ENCODE results near the gene AMPD1. TPM values are rescaled to one million over a fixed set of nuclear protein-coding genes. Genes with fewer than 3 reads are reported as not detected.

AMPD1 gene
- total RNA-seq: not detected

DNA sequence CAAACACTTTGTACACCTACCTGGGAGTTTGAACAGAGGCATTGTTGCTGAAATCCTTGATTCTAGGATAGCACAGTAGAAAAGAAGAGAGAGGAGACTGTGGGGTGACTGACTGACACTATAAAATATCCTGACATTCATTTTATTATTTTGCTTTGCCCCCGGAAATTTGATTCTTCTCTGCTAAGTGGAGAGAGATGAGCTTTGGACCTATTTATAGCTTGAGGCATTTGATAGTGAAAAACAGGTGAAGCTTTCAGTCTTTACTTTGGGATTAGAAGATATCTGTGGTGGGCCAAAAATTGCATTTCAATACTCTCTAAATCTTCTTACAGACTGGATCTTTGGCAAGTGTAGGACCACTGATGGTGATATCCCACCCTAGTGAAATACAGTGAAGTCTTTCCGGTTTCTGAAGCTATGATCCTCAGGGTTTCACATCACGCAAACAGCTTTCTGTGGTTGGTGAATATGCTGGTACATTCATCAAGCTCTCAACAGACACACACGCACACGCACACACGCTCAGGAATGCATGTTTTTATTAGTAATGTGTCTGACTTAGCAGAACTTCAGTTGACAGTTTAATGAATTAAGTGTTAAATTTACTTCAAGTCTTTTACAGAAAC lies at the start of gene AMPD1:
Gene AMPD1, minus strand, starts transcription at position 117 of the 629 bp plus-strand sequence. Its CDS starts 75 bp downstream, at position 42.
- DNase-seq: no peak
- Histone ChIP-seq H3K9me3 (no peaks in the 10 kb centered on the region), H3K27me3 (no peaks in the 10 kb centered on the region), H3K4me3 (replicated peaks in 1 of 3) (no peak within 1 kb of the TSS), H3K36me3 (no peaks in the 10 kb centered on the region), H3K4me1 (no peaks in the 10 kb centered on the region), H3K27ac (no peak within 1 kb of the TSS)
- intact Hi-C loops (cut with DNase I): no loop called here
- TF ChIP-seq, protein P1, sequence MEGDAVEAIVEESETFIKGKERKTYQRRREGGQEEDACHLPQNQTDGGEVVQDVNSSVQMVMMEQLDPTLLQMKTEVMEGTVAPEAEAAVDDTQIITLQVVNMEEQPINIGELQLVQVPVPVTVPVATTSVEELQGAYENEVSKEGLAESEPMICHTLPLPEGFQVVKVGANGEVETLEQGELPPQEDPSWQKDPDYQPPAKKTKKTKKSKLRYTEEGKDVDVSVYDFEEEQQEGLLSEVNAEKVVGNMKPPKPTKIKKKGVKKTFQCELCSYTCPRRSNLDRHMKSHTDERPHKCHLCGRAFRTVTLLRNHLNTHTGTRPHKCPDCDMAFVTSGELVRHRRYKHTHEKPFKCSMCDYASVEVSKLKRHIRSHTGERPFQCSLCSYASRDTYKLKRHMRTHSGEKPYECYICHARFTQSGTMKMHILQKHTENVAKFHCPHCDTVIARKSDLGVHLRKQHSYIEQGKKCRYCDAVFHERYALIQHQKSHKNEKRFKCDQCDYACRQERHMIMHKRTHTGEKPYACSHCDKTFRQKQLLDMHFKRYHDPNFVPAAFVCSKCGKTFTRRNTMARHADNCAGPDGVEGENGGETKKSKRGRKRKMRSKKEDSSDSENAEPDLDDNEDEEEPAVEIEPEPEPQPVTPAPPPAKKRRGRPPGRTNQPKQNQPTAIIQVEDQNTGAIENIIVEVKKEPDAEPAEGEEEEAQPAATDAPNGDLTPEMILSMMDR (IDR thresholded peaks at IDR 0.05): no peak
- no peak for TF ChIP-seq POLR2A (IDR thresholded peaks at IDR 0.05)
- 67 to 75% methylated on average over 6 of the region's 6 CpGs for WGBS, 2 donors

DNA sequence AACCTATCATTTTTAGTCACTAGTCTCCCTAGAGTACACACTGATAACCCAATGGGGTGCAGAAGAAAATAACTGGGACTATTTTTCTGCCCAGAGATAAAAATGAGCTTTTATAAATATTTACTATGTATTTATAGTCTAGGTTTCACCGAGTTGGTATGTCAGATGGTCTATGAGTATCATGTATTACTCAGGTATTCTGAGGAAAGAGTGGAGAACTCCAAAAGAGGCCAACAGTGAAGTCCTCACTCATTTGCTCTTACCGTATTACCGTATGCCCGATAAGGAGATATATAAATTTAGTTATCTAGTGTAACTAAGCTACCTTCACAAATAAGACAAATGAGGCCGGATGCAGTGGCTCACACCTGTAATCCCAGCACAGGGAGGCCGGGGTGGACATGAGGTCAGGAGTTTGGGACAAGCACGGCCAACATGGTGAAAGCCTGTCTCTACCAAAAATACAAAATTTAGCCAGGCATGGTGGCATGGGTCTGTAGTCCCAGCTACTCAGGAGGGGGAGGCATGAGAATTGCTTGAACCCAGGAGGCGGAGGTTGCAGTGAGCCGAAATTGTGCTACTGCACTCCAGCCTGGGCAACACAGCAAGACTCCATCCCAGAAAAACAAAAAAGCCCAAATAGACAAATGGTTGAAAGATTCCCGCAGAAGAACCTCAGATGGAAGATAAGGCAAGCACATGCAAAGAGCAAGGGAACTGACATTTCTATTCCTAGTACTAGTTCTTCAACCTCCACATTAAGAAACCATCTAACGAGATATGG lies 46.8 kb upstream of the AMPD1 start:
- H3K27me3 ChIP-seq: no peaks in the 10 kb centered on the region
- no peak for TF ChIP-seq POLR2A (IDR thresholded peaks at IDR 0.05)
- TF ChIP-seq, protein P1 (IDR thresholded peaks at IDR 0.05): no peak
- H3K9me3 ChIP-seq: no peaks in the 10 kb centered on the region
- H3K36me3 ChIP-seq: peaks cover 8 to 14% of the 10 kb centered on the region in 2 donors
- intact Hi-C loops (cut with DNase I): no loop called here
- H3K4me1 ChIP-seq: no peaks in the 10 kb centered on the region
- no peak overlapping the region for H3K4me3 ChIP-seq (replicated peaks in 1 of 3)
- WGBS, 2 donors: 96% methylated on average over 11 of the region's 11 CpGs
- no peak for DNase-seq
- H3K27ac ChIP-seq: no peak overlapping the region

DNA sequence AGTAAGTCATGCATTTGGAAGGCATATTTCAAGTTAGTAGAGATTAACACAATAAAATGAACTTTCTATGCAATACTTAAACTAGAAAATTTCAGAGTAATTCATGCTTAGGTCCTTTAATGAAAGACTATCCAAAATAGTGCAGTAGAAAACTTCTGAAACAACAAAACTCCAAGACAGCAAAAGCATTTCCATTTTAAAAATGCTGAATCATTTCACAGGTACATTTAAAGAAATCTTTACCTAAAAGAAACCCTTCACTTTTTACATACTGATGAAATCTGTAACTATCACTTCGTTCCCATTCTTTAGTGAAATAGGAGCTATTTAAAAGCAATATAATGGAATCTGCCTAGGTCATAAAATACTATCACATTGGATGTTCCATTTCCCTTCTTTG lies 45.0 kb upstream of the AMPD1 start:
- H3K27ac ChIP-seq: no peak overlapping the region
- peaks cover 26 to 29% of the 10 kb centered on the region in 2 donors for H3K36me3 ChIP-seq
- H3K27me3 ChIP-seq: no peaks in the 10 kb centered on the region
- no peaks in the 10 kb centered on the region for H3K9me3 ChIP-seq
- intact Hi-C loops (cut with DNase I): no loop called here
- DNase-seq: no peak
- no peak overlapping the region for H3K4me3 ChIP-seq (replicated peaks in 1 of 3)
- TF ChIP-seq, protein P1 (IDR thresholded peaks at IDR 0.05): no peak
- TF ChIP-seq POLR2A (IDR thresholded peaks at IDR 0.05): no peak
- no peaks in the 10 kb centered on the region for H3K4me1 ChIP-seq
- 96 to 99% methylated on average over 1 of the region's 1 CpG for WGBS, 2 donors

DNA sequence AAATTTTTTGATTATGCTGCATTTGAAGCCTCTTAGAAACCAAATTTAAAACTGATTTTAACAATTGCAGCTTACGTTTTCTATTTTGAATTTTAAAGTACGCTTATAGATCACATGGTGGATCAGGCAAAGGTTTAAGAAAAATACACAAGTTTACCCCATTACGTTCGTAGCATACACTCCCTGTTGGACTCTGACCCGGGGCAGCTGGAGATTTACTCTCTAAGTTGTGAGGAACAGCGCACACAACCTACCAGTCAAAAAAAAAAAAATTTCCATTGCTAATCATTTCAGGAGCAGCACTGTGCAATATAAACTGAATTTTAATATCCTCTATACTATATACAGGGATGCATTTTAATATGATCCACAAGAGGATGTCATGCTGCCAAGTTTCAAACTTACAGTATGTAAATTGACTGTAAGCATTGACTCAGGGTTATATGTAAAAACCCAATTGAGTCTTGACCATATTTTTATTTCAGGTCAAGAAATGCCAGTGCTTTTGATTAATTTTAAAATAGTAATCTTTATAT lies 42.0 kb upstream of the AMPD1 start:
- Histone ChIP-seq H3K4me1 (no peaks in the 10 kb centered on the region), H3K27me3 (no peaks in the 10 kb centered on the region), H3K36me3 (peaks cover 55 to 57% of the 10 kb centered on the region in 2 donors), H3K9me3 (no peaks in the 10 kb centered on the region), H3K4me3 (replicated peaks in 1 of 3) (no peak overlapping the region), H3K27ac (no peak overlapping the region)
- TF ChIP-seq, protein P1 (IDR thresholded peaks at IDR 0.05): no peak
- no peak for TF ChIP-seq POLR2A (IDR thresholded peaks at IDR 0.05)
- WGBS, 2 donors: 95 to 96% methylated on average over 6 of the region's 6 CpGs
- intact Hi-C loops (cut with DNase I): no loop called here
- DNase-seq: no peak

DNA sequence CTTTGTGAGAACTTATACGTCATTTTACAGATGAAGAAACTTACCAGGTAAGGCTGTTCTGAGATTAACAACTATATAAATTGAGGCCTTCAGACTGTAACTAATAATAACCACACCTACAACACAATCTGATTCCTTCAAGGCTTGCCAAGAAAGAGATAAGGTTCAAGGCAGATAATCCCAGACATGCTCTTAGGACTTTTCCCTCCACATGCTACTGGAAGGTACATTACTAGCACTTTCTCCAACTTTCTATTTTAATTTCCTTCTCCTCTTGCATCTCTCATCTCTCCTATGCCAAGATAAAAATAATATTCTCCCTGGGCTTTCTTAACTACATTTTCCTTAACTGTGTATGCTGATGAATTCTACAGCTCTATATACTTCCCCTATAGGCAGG lies 40.1 kb upstream of the AMPD1 start:
- Histone ChIP-seq H3K27ac (no peak overlapping the region), H3K36me3 (peaks cover 62 to 70% of the 10 kb centered on the region in 2 donors), H3K4me1 (no peaks in the 10 kb centered on the region), H3K27me3 (no peaks in the 10 kb centered on the region), H3K4me3 (replicated peaks in 1 of 3) (no peak overlapping the region), H3K9me3 (no peaks in the 10 kb centered on the region)
- no peak for DNase-seq
- intact Hi-C loops (cut with DNase I): no loop called here
- 96 to 97% methylated on average over 1 of the region's 1 CpG for WGBS, 2 donors
- TF ChIP-seq POLR2A (IDR thresholded peaks at IDR 0.05): no peak
- TF ChIP-seq, protein P1 (IDR thresholded peaks at IDR 0.05): no peak
